OCI-M1 (cell line): ENCODE data around the gene CCT3.
"Not testable (repeated sequence)": the region's sequence is repeated elsewhere in the genome, so short reads cannot be mapped to it uniquely, and the experiment has no call there.

ENCODE experiments used
- DNase-seq: peaks from one replicate; lab custom pipeline; 2025; lab: John Stamatoyannopoulos, UW

The CCT3 gene

GRCh38 chr1:156368889-156369684 lies 31.0 kb upstream of the CCT3 start, which contains the start of gene RHBG:
Gene RHBG, plus strand, starts transcription at chr1:156369211. Its CDS starts 39 bp downstream, at chr1:156369250.
- DNase-seq, result peak; percentile 35

- no peak for DNase-seq
Observed at GRCh38 chr1:156368157-156368658, 30.1 kb upstream of the CCT3 start.

GRCh38 chr1:156367383-156368156 lies 29.5 kb upstream of the CCT3 start:
- no peak for DNase-seq

GRCh38 chr1:156366378-156367166 lies 28.5 kb upstream of the CCT3 start:
- no peak for DNase-seq

GRCh38 chr1:156365754-156366153 lies 27.7 kb upstream of the CCT3 start:
- no peak for DNase-seq

GRCh38 chr1:156360534-156360933 lies 22.4 kb upstream of the CCT3 start:
- no peak for DNase-seq

- DNase-seq, result peak; percentile 14
Observed at GRCh38 chr1:156359973-156360372, 21.9 kb upstream of the CCT3 start.

GRCh38 chr1:156359249-156359648 lies 21.2 kb upstream of the CCT3 start:
- no peak for DNase-seq

GRCh38 chr1:156358641-156359040 lies 20.5 kb upstream of the CCT3 start:
- DNase-seq, result no peak

GRCh38 chr1:156357977-156358376 lies 19.9 kb upstream of the CCT3 start:
- DNase-seq, result no peak

- DNase-seq, result peak; percentile 75
Observed at GRCh38 chr1:156356875-156357534, 18.9 kb upstream of the CCT3 start.

- no peak for DNase-seq
Observed at GRCh38 chr1:156356262-156356874, 18.3 kb upstream of the CCT3 start.

GRCh38 chr1:156352481-156352880 lies 14.4 kb upstream of the CCT3 start:
- DNase-seq, result not testable (repeated sequence)

- no peak for DNase-seq
Observed at GRCh38 chr1:156347331-156347730, 9.2 kb upstream of the CCT3 start.

- DNase-seq, result no peak
Observed at GRCh38 chr1:156346636-156347035, 8.5 kb upstream of the CCT3 start.

- DNase-seq, result not testable (repeated sequence)
Observed at GRCh38 chr1:156346035-156346434, 7.9 kb upstream of the CCT3 start.

GRCh38 chr1:156344409-156344808 lies 6.3 kb upstream of the CCT3 start:
- peak; percentile 22 for DNase-seq

- no peak for DNase-seq
Observed at GRCh38 chr1:156342166-156342955, 4.3 kb upstream of the CCT3 start.

- no peak for DNase-seq
Observed at GRCh38 chr1:156337888-156338179, 258 bp downstream of the CCT3 start.

- DNase-seq, result peak; percentile 61
Observed at GRCh38 chr1:156337052-156337887, 822 bp downstream of the CCT3 start.
